Measurements from ENCODE around the gene KLHL21. TPM values are rescaled to one million over a fixed set of nuclear protein-coding genes. Genes with fewer than 3 reads are reported as not detected.

KLHL21 gene
- total RNA-seq, 4 donors from 2014 or later = 59.4 to 79.2 (median 72.5) TPM

DNA sequence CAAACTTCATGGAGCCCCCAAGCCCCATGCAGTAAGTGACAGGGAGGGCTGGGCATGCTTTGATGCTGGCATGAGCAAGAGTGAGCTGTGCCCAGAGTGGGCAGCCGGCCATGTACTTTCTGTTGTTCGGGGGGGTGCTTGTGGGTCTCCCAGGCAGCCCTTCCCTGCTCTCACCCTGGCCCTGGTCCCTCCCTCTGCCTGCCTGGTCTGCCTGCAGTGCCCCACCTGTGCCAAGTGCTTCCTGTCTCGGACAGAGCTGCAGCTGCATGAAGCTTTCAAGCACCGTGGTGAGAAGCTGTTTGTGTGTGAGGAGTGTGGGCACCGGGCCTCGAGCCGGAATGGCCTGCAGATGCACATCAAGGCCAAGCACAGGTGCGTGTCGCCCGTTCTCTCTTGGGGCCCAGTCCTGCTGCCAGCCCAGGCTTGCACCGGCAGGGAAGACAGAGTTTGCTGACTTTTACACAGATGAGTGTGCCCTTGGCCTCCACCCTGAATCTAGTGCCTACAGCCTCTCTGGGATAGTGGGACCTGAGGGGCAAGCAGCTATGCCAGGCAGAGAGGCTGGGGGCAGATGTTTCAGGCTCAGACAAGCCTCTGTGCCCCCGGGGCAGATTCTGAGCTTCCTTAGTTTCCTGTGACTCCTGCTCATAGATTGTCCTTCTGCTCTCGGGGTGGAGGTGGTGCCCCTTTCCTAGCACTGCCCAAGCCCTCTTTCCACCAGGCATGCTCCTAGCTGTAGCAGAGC is 15.2 kb downstream of the KLHL21 start:
- TF ChIP-seq, protein P1, sequence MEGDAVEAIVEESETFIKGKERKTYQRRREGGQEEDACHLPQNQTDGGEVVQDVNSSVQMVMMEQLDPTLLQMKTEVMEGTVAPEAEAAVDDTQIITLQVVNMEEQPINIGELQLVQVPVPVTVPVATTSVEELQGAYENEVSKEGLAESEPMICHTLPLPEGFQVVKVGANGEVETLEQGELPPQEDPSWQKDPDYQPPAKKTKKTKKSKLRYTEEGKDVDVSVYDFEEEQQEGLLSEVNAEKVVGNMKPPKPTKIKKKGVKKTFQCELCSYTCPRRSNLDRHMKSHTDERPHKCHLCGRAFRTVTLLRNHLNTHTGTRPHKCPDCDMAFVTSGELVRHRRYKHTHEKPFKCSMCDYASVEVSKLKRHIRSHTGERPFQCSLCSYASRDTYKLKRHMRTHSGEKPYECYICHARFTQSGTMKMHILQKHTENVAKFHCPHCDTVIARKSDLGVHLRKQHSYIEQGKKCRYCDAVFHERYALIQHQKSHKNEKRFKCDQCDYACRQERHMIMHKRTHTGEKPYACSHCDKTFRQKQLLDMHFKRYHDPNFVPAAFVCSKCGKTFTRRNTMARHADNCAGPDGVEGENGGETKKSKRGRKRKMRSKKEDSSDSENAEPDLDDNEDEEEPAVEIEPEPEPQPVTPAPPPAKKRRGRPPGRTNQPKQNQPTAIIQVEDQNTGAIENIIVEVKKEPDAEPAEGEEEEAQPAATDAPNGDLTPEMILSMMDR (IDR thresholded peaks at IDR 0.05) = no peak
- no peak for TF ChIP-seq EP300 (IDR thresholded peaks at IDR 0.05)
- TF ChIP-seq POLR2A (IDR thresholded peaks at IDR 0.05) = no peak
- H3K36me3 ChIP-seq = peaks cover 0 to 82% (median 3%) of the 10 kb centered on the region in 3 donors
- no peaks in the 10 kb centered on the region for H3K27me3 ChIP-seq
- no peak overlapping the region for H3K4me3 ChIP-seq
- WGBS, 2 donors = 67 to 73% methylated on average over 10 to 12 of the region's 13 CpGs
- H3K9me3 ChIP-seq = no peaks in the 10 kb centered on the region
- peaks cover 0 to 54% (median under 1%) of the 10 kb centered on the region in 4 donors for H3K4me1 ChIP-seq
- peak overlapping the region in 1 of 4 donors; percentile 46 for H3K27ac ChIP-seq
- no peak for DNase-seq (ENCODE audit: low spot score in 2 of 2)

DNA sequence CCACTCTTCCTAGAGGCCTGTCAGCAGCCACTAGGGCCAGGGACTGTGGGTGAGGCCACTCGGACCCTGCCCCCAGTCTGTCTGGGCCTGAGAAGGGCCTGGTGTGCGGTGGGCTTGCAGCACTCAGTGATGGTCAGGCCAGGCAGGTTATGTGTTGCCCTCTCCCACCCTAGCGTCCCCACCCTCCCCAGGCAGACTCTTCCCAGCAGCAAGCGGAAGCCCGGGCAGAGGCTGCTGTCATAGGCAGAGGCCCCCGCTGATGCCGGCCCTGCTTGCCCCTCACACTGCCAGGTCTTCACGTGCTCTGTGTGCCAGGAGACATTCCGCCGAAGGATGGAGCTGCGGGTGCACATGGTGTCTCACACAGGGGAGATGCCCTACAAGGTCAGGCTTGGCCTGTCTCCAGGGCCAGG is 16.3 kb downstream of the KLHL21 start:
- peaks cover 0 to 72% (median 3%) of the 10 kb centered on the region in 3 donors for H3K36me3 ChIP-seq
- H3K27ac ChIP-seq = no peak overlapping the region

DNA sequence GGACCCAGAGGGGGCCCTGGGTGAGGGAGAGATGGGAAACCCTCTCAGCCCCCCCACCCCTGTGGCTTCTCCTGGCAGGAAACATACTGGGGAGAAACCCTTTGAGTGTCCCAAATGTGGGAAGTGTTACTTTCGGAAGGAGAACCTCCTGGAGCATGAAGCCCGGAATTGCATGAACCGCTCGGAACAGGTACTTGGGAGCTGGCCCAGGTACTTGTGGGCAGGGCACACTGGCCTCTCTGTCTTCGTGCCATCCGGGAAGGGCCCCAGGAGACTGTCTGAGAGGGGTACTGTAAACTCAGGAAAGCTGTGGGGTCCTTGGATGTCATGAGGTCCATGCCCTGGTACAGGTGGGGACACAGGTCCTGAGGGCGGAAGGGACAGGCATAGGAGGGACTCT is 16.8 kb downstream of the KLHL21 start:
- Histone ChIP-seq H3K27ac (no peak overlapping the region), H3K4me1 (peaks cover 0 to 59% (median 9%) of the 10 kb centered on the region in 4 donors), H3K27me3 (no peaks in the 10 kb centered on the region), H3K4me3 (no peak overlapping the region), H3K9me3 (no peaks in the 10 kb centered on the region), H3K36me3 (peaks cover 0 to 67% (median 3%) of the 10 kb centered on the region in 3 donors)
- 88 to 90% methylated on average over 7 of the region's 7 CpGs for WGBS, 2 donors
- TF ChIP-seq, protein P1 (IDR thresholded peaks at IDR 0.05) = no peak
- TF ChIP-seq EP300 (IDR thresholded peaks at IDR 0.05) = no peak
- TF ChIP-seq POLR2A (IDR thresholded peaks at IDR 0.05) = no peak
- no peak for DNase-seq (ENCODE audit: low spot score in 2 of 2)

More for the DNA sequence above, 16.3 kb downstream of the KLHL21 start:
- Histone ChIP-seq H3K4me3 (no peak overlapping the region), H3K27me3 (no peaks in the 10 kb centered on the region), H3K4me1 (peaks cover 0 to 58% (median 5%) of the 10 kb centered on the region in 4 donors), H3K9me3 (no peaks in the 10 kb centered on the region)
- no peak for DNase-seq (ENCODE audit: low spot score in 2 of 2)
- TF ChIP-seq, protein P1 (IDR thresholded peaks at IDR 0.05) = no peak
- no peak for TF ChIP-seq POLR2A (IDR thresholded peaks at IDR 0.05)
- 81 to 90% methylated on average over 4 to 11 of the region's 11 CpGs for WGBS, 2 donors

DNA sequence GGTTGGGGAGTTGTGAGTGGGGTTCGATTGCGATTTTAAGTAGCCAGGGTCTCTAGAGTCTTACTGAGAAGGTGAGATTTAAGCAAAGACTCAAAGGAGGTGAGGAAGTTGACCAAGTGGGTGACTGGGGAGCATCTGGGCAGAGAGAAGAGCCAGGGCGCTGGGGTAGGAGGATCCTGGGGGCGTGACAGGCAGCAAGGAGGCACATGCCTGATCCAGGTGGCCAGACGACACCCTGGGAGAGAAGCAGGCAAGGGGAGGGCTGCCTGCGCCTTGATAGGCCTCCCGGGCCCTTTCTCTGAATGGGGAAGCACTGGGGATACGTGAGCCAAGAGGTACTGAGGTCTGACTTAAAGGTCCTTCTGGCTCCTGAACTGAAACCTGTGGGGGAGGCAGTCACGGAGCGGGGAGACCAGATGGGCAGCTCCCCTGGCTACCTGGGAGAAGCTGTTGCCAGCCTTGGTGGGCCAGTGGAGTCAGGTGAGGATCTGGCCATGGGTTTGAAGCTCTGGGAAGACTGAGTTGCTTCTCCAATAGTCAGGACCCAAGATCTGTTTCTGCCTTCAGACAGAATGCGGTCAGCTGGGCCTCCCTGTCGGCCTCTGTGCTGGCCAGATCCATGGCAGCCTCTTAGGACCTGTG is 17.5 kb downstream of the KLHL21 start:
- no peak overlapping the region for H3K27ac ChIP-seq
- no peaks in the 10 kb centered on the region for H3K9me3 ChIP-seq
- DNase-seq (ENCODE audit: low spot score in 2 of 2) = no peak
- no peak overlapping the region for H3K4me3 ChIP-seq
- 77 to 82% methylated on average over 10 to 12 of the region's 12 CpGs for WGBS, 2 donors
- no peak for TF ChIP-seq EP300 (IDR thresholded peaks at IDR 0.05)
- H3K4me1 ChIP-seq = peaks cover 0 to 59% (median 14%) of the 10 kb centered on the region in 4 donors
- no peaks in the 10 kb centered on the region for H3K27me3 ChIP-seq
- H3K36me3 ChIP-seq = peaks cover 0 to 60% (median 3%) of the 10 kb centered on the region in 3 donors

DNA sequence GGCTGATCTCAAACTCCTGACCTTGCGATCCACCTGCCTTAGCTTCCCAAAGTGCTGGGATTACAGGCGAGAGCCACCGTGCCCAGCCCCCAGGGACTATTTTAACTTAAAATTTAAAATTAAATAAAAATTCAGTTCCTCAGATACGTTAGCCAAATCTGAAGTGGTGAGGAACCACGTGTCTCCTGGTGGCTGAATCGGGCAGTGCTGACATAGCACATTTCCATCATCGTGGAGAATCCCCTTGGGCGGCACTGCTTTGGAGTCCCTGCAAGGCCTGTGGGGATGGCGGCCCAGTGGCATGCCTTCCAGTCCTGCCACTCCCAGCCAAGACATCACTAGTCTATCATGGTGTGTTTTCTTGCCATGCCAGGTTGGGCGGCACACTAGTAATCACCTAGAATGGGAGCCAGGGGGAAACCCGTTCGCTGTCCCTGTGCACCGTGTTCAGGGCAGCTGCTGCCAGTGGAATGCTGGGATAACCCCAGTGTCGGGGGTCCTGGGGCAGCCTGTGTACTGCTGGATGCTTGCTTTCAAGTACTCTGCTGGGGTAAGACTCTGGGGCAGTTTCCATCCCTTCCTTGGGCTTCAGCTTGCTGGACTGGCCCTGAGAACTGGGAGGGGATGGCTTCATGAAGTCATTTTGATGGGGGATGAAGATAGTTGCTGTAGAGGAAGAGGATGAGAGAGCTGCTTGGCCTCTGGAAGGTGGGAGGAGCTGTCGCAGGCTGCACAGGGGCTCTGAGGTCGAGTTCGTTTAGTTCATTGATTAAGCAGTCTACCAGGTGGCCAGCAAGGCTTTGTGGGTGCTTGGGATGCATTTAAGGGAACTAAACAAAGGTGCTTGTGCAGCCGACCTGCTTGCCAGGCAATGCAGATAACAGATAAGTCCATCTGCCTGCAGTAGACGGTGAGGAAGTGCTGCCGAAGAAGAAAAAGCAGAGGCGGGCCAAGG is 18.3 kb downstream of the KLHL21 start:
- H3K4me3 ChIP-seq = no peak overlapping the region
- no peak overlapping the region for H3K27ac ChIP-seq
- peaks cover 0 to 52% (median 3%) of the 10 kb centered on the region in 3 donors for H3K36me3 ChIP-seq
- no peaks in the 10 kb centered on the region for H3K27me3 ChIP-seq
- no peaks in the 10 kb centered on the region for H3K9me3 ChIP-seq
- DNase-seq (ENCODE audit: low spot score in 2 of 2) = no peak
- TF ChIP-seq POLR2A (IDR thresholded peaks at IDR 0.05) (no peak), EP300 (IDR thresholded peaks at IDR 0.05) (no peak)
- TF ChIP-seq, protein P1 (IDR thresholded peaks at IDR 0.05) = no peak
- WGBS, 2 donors = 77 to 78% methylated on average over 21 of the region's 21 CpGs
- H3K4me1 ChIP-seq = peaks cover 0 to 53% (median 15%) of the 10 kb centered on the region in 4 donors
